Neutrophil (primary cell): ENCODE results near the gene ELK3.

Source experiments
- H3K27ac ChIP-seq: fragments of 200-600 bp; sonication (generic); 2 replicates; pipeline ENCODE4 v1.5.1; 2016; ENCODE audit warnings: mild to moderate bottlenecking, moderate library complexity
- H3K27me3 ChIP-seq: fragments of 200-600 bp; sonication (generic); 2 replicates; pipeline ENCODE4 v1.6.0; 2016; ENCODE audit warnings: mild to moderate bottlenecking
- H3K36me3 ChIP-seq: fragments of 200-600 bp; sonication (generic); 2 replicates; pipeline ENCODE4 v1.5.1; 2017
- H3K4me1 ChIP-seq, 2 experiments: fragments of 200-600 bp in 1 of 2; sonication (generic) in 1 of 2; 1 replicate in 1 of 2; 2 replicates in 1 of 2; pipeline versions ENCODE4 v1.5.1 to v1.6.1; 2013 to 2016; ENCODE audit warnings: low read depth in 1 of 2, low read length in 1 of 2, mild to moderate bottlenecking in 1 of 2, moderate library complexity in 1 of 2; ENCODE audit not compliant: control insufficient read depth in 1 of 2, insufficient read depth in 1 of 2
- H3K4me3 ChIP-seq, 2 experiments: fragments of 200-600 bp in 1 of 2; sonication (generic) in 1 of 2; 1 replicate in 1 of 2; 2 replicates in 1 of 2; pipeline ENCODE4 v1.5.1; 2013 to 2016; ENCODE audit warnings: low read depth in 1 of 2, low read length in 1 of 2, mild to moderate bottlenecking in 1 of 2, moderate library complexity in 1 of 2
- H3K9me3 ChIP-seq: fragments of 200-600 bp; sonication (generic); 2 replicates; pipeline ENCODE4 v1.5.1; 2016
- CTCF ChIP-seq: fragments of 200-600 bp; sonication (generic); IDR thresholded peaks from 2 replicates; pipeline ENCODE4 v1.5.1; 2016; ENCODE audit warnings: antibody characterized with exemption

Gene ELK3

DNA sequence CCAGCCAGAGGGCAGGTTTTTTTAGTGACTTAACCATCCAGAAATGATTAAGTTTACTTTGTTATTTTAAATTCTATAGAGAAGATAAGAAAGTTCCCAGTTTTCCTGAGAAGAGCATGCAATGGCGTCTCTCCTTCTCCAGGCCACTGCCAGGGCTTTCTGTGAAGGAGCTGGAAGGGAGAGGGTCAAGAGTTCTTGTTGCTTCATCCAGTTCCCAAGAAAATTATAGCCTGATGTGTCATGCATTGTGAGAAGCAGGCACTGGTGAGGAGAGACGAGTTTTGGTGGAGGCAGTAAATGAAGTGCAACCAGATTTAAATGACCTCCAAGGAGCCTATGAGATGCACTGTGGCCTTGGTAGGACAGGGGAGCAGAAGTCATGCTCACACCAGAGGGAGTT is 14.2 kb downstream of the ELK3 start:
- no peak overlapping the region for H3K27ac ChIP-seq
- H3K36me3 ChIP-seq: no peaks in the 10 kb centered on the region
- no peak for TF ChIP-seq CTCF
- H3K4me1 ChIP-seq: peaks cover 29 to 37% of the 10 kb centered on the region in 2 experiments
- no peaks in the 10 kb centered on the region for H3K27me3 ChIP-seq
- no peaks in the 10 kb centered on the region for H3K9me3 ChIP-seq
- H3K4me3 ChIP-seq: no peak overlapping the region

DNA sequence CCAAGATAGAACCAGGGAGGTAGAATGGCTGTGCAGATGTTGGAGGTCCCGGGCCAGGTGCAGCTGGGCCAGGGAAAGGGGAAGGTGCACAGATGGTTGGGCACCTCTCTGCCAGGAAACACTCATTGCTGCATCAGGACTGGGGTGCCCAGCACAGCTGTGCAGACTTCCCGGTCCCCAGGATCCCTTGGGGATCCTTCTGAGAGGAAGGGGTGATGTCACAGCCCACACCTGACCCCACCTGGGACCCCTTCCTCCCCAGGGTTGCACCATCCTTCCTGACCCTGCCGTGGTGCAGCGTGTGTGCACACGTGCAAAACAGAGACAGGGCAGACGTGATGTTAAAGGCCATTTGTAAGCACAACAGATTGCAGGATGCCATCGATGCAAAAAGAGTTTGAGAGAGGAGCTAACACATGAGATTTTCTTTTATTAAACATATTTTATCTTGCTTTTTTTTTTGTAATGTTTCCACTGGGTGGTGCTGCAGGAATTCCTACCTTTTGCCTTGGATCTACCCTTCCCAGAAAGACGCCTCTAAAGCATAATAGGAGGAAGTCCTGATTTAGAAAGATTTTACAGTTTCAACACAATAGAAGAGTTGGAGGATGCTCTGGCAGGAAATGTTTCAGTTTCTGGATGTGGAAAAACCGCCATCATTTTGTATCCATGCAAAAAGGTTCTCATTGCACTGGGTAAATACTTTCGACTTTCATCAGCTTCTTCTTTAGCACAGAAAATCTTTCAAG is 14.8 kb downstream of the ELK3 start:
- Histone ChIP-seq H3K4me1 (peaks cover 29 to 37% of the 10 kb centered on the region in 2 experiments), H3K9me3 (no peaks in the 10 kb centered on the region), H3K4me3 (no peak overlapping the region), H3K27ac (no peak overlapping the region), H3K27me3 (no peaks in the 10 kb centered on the region), H3K36me3 (no peaks in the 10 kb centered on the region)
- TF ChIP-seq CTCF: no peak

DNA sequence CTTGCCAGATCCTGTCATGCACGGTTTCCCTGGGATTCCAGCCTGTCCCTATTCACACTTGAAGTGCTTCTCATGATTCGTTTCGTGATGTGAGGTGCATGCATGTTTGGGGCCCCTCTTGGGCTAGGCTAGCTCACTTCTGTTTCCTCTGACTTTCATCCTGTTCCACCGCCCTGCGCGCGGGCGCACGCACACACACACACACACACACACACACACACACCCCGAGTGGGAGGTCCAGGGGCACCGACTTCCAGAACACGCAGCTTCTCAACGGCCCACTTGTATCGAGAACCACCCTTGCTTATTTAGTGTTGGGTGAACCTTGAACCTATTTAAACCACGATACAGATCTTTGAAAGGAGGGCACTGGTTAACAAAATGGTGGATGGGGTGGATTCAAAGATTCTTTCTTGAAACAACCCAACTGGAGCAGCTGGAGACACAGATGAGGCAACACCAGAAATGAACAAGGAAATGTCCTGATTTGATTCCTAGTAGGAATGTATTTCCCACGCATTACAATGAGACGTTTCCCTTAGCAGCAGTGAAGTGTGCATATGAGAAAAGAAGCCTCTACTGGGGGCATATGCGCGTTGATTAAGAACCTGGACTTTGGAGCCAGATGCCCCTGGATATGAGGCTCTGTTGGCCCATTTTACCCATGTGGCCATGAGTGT is 16.3 kb downstream of the ELK3 start:
- Histone ChIP-seq H3K9me3 (no peaks in the 10 kb centered on the region), H3K27ac (no peak overlapping the region), H3K27me3 (no peaks in the 10 kb centered on the region), H3K4me1 (peaks cover 34 to 37% of the 10 kb centered on the region in 2 experiments), H3K4me3 (no peak overlapping the region), H3K36me3 (no peaks in the 10 kb centered on the region)
- TF ChIP-seq CTCF: no peak

DNA sequence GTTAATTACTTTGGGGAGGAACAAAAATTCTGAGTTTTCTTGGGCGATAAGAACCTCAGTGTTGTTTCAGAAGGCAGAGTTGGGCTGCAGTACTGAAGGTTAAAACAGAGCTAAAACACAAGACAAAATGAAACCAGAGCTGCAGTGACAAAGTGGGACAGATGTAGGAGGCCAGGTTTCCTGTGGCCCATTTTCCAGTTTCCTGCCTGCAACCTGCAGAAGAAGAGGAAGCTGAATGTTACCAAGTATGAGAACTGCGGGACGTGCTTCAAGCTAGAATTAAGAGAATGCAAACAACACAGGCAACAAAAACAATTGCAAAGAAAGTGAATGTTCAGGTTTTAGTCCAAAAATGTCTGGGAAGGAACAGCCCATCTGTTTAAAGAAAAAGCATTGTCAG is 17.8 kb downstream of the ELK3 start:
- Histone ChIP-seq H3K4me3 (no peak overlapping the region), H3K36me3 (no peaks in the 10 kb centered on the region), H3K27me3 (no peaks in the 10 kb centered on the region), H3K4me1 (peaks cover 34 to 37% of the 10 kb centered on the region in 2 experiments), H3K9me3 (no peaks in the 10 kb centered on the region), H3K27ac (no peak overlapping the region)
- no peak for TF ChIP-seq CTCF

- peaks cover 34 to 37% of the 10 kb centered on the region in 2 experiments for H3K4me1 ChIP-seq
- H3K4me3 ChIP-seq: no peak overlapping the region
- no peak overlapping the region for H3K27ac ChIP-seq
- H3K36me3 ChIP-seq: no peaks in the 10 kb centered on the region
- H3K9me3 ChIP-seq: no peaks in the 10 kb centered on the region
- no peak for TF ChIP-seq CTCF
- no peaks in the 10 kb centered on the region for H3K27me3 ChIP-seq
Measured at GRCh38 chr12:96212456-96213375, 18.5 kb downstream of the ELK3 start.
